ENCODE results near the gene CD72.
"Not testable (repeated sequence)": the region's sequence is repeated elsewhere in the genome, so short reads cannot be mapped to it uniquely, and the experiment has no call there.

The CD72 gene

DNA sequence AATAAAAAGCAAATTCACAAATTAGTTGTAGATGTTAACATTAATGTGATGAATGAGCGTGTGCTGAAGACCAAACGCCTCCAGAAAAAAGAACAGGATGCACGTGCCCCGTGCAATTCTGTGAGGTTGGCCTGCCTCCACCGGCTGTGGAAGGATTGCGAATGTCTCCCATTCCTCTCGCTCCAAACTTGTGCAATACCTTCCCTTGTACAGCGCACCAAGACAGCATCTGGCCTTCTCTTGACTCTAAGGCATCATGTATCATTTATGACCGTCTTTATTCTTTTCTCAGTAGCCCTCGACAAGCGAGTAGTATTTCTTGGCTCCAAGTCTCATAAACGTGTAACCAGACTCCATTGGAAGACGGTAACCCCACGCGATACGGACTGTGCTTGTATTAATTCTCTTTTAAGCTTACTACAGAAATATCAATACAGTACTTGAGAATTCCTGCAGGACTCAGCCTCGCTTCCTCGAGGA, 14.7 kb downstream of the CD72 start:
- no peak for DNase-seq (ENCODE audit: low read depth)
- TF ChIP-seq MAX (IDR thresholded peaks at IDR 0.05; ENCODE audit: low read depth, low read length) = peak; percentile 79
- TF ChIP-seq MYC (IDR thresholded peaks at IDR 0.05; ENCODE audit: low read depth, low read length) = no peak
- TF ChIP-seq POLR2A (IDR thresholded peaks at IDR 0.05; ENCODE audit: extremely low read depth, insufficient read length) = no peak
- peak overlapping the region; percentile 68 for H3K4me3 ChIP-seq (ENCODE audit: low read depth, low read length)

DNA sequence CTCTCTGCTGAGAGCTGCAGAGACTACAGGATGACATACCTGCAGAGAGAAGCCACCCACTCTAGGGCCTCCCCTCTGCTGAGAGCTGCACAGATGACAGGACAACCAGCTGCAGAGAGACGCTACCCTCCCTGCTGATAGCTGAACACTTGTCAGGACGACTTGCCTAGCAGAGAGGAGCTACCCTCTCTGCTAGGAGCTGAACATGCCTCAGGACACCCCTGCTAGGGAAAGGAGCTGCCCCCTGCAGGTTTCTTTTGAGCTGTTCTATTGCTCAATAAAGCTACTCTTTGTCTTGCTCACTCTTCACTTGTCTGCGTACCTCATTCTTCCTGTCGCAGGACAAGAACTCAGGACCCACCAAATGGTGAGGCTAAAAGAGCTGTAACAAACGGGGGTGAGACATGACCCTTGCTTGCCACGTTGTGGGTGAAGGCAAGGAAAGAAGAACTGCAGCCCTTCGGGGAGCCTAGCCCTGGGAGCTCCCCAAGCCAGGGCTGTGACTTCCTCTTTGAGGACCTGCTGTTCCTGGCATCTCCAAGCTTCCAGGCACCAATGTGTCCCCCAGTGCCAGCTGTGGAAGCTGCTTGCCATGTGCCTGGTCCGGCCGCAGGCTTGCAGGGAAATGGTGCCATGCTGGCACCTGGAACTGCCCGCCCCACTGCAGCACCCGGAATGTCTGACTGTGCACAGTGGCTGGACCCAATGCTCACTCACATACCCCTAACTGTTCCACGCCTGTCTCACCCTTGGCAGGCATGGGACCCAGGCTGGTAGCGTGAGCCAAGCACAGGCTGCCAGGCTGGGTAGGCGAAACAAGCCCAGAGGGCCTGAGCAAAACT, 18.2 kb downstream of the CD72 start:
- TF ChIP-seq POLR2A (IDR thresholded peaks at IDR 0.05; ENCODE audit: extremely low read depth, insufficient read length) (no peak), MAX (IDR thresholded peaks at IDR 0.05; ENCODE audit: low read depth, low read length) (no peak), MYC (IDR thresholded peaks at IDR 0.05; ENCODE audit: low read depth, low read length) (no peak)
- TF ChIP-seq, protein P1, sequence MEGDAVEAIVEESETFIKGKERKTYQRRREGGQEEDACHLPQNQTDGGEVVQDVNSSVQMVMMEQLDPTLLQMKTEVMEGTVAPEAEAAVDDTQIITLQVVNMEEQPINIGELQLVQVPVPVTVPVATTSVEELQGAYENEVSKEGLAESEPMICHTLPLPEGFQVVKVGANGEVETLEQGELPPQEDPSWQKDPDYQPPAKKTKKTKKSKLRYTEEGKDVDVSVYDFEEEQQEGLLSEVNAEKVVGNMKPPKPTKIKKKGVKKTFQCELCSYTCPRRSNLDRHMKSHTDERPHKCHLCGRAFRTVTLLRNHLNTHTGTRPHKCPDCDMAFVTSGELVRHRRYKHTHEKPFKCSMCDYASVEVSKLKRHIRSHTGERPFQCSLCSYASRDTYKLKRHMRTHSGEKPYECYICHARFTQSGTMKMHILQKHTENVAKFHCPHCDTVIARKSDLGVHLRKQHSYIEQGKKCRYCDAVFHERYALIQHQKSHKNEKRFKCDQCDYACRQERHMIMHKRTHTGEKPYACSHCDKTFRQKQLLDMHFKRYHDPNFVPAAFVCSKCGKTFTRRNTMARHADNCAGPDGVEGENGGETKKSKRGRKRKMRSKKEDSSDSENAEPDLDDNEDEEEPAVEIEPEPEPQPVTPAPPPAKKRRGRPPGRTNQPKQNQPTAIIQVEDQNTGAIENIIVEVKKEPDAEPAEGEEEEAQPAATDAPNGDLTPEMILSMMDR (IDR thresholded peaks at IDR 0.05; ENCODE audit: low read depth, low read length) = peak; percentile 50
- no peak overlapping the region for H3K4me3 ChIP-seq (ENCODE audit: low read depth, low read length)
- DNase-seq (ENCODE audit: low read depth) = peak; percentile 67

GRCh38 chr9:35598866-35599590, 19.2 kb downstream of the CD72 start:
- TF ChIP-seq MAX (IDR thresholded peaks at IDR 0.05; ENCODE audit: low read depth, low read length) (no peak), MYC (IDR thresholded peaks at IDR 0.05; ENCODE audit: low read depth, low read length) (no peak), POLR2A (IDR thresholded peaks at IDR 0.05; ENCODE audit: extremely low read depth, insufficient read length) (no peak)
- TF ChIP-seq, protein P1 (IDR thresholded peaks at IDR 0.05; ENCODE audit: low read depth, low read length) = no peak
- DNase-seq (ENCODE audit: low read depth) = no peak
- H3K4me3 ChIP-seq (ENCODE audit: low read depth, low read length) = no peak overlapping the region

DNA sequence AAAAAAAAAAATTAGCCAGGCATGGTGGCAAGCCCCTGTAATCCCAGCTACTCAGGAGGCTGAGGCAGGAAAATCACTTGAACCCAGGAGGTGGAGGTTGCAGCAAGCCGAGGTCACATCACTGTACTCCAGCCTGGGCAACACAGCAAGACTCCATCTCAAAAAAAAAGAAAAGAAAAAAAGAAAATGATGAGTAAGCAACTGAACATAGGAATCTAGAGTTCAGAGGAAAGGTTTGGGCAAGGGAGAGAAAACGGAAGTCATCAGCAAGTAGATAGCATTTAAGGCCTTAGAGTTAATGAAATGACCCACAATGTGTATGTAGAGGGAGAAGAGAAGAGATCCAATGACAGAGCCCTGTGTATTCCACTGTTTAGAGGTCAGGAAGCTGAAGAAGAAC, 21.3 kb downstream of the CD72 start:
- H3K4me3 ChIP-seq (ENCODE audit: low read depth, low read length); DNase-seq (ENCODE audit: low read depth): not testable (repeated sequence)

DNA sequence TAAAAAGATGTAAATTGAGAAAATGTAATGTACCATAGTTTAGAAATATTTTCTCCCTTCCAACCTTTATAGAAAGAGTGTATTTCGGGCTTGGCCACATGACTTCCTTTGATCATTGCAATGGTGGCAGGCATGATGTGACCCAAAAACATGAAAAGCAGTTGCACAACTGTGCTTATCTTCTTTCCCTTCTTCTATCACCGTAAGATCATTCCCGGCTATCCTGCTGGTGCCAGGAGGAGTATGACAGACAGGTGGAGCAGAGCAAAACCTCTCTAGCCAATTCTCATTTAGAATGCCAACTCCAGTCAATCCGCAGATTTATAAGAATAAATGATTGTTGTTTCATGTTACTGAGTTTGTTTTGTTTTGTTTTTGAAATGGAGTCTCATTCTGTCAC, 23.7 kb downstream of the CD72 start:
- no peak for DNase-seq (ENCODE audit: low read depth)
- no peak overlapping the region for H3K4me3 ChIP-seq (ENCODE audit: low read depth, low read length)
- TF ChIP-seq, protein P1 (IDR thresholded peaks at IDR 0.05; ENCODE audit: low read depth, low read length) = no peak
- no peak for TF ChIP-seq MAX (IDR thresholded peaks at IDR 0.05; ENCODE audit: low read depth, low read length)
- TF ChIP-seq POLR2A (IDR thresholded peaks at IDR 0.05; ENCODE audit: extremely low read depth, insufficient read length) = no peak
- no peak for TF ChIP-seq MYC (IDR thresholded peaks at IDR 0.05; ENCODE audit: low read depth, low read length)

- H3K4me3 ChIP-seq (ENCODE audit: low read depth, low read length) = no peak overlapping the region
- DNase-seq (ENCODE audit: low read depth) = no peak
- TF ChIP-seq POLR2A (IDR thresholded peaks at IDR 0.05; ENCODE audit: extremely low read depth, insufficient read length) = no peak
- TF ChIP-seq MAX (IDR thresholded peaks at IDR 0.05; ENCODE audit: low read depth, low read length) = no peak
- no peak for TF ChIP-seq MYC (IDR thresholded peaks at IDR 0.05; ENCODE audit: low read depth, low read length)
- TF ChIP-seq, protein P1 (IDR thresholded peaks at IDR 0.05; ENCODE audit: low read depth, low read length) = no peak
Measured at GRCh38 chr9:35593581-35593980, 24.6 kb downstream of the CD72 start.

GRCh38 chr9:35588506-35588905, 29.7 kb downstream of the CD72 start:
- not testable (repeated sequence) for DNase-seq (ENCODE audit: low read depth)

GRCh38 chr9:35584681-35585080, 33.5 kb downstream of the CD72 start:
- H3K4me3 ChIP-seq (ENCODE audit: low read depth, low read length); DNase-seq (ENCODE audit: low read depth): not testable (repeated sequence)

More at GRCh38 chr9:35588506-35588905, 29.7 kb downstream of the CD72 start:
- H3K4me3 ChIP-seq (ENCODE audit: low read depth, low read length) = not testable (repeated sequence)

- not testable (repeated sequence) for DNase-seq (ENCODE audit: low read depth); H3K4me3 ChIP-seq (ENCODE audit: low read depth, low read length)
Measured at GRCh38 chr9:35583521-35583920, 34.7 kb downstream of the CD72 start.

DNA sequence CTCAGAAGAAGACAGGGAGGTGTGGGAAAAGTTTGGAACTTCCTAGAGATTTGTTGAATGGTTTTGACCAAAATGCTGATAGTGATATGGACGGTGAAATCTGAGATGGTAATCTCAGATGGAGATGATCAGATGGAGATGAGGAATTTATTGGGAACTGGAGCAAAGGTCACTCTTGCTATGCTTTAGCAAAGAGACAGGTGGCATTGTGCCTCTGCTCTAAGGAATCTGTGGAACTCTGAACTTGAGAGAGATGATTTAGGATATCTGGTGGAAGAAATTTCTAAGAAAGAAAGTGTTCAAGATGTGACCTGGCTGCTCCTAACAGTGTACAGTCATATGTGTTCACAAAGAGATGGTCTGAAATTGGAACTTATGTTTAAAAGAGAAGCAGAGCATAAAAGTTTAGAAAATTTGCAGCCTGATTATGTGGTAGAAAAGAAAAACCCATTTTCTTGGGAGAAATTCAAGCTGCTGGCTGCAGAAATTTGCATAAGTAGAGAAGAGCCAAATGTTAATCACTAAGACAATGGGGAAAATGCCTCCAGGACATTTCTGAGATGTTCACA, 38.5 kb downstream of the CD72 start:
- DNase-seq (ENCODE audit: low read depth); H3K4me3 ChIP-seq (ENCODE audit: low read depth, low read length): not testable (repeated sequence)

Data from NB4 (cell line).